ENCODE measurements around the gene CYP8B1. TPM values are rescaled to one million over a fixed set of nuclear protein-coding genes. Genes with fewer than 3 reads are reported as not detected.

Gene CYP8B1
- total RNA-seq, 1 experiment from 2014 or later = 0.12 TPM

GRCh38 chr3:42906848-42907183, 31.1 kb upstream of the CYP8B1 start:
- H3K4me2 ChIP-seq (ENCODE audit: low read length) = no peak overlapping the region
- H3K9ac ChIP-seq (ENCODE audit: low read length) = no peak overlapping the region
- no peak overlapping the region for H3K4me3 ChIP-seq (replicated peaks in 1 of 2; ENCODE audit: low read depth in 1 of 2, low read length in 2 of 2)
- no TSS peak for BruUV-seq (replicated peaks)
- H2AFZ ChIP-seq (ENCODE audit: low read depth, low read length, poor library complexity, severe bottlenecking) = no peak overlapping the region
- no peaks in the 10 kb centered on the region for H3K27me3 ChIP-seq (ENCODE audit: insufficient read depth, low read length)
- H3K27ac ChIP-seq (ENCODE audit: low read depth, low read length) = no peak overlapping the region
- intact Hi-C loops (cut with micrococcal nuclease) = no loop called here
- H3K36me3 ChIP-seq (ENCODE audit: control insufficient read depth in 1 of 2, insufficient read depth in 2 of 2, low read length in 2 of 2) = no peaks in the 10 kb centered on the region
- no peaks in the 10 kb centered on the region for H4K20me1 ChIP-seq (ENCODE audit: insufficient read depth)
- no peaks in the 10 kb centered on the region for H3K9me3 ChIP-seq (ENCODE audit: control insufficient read depth in 1 of 2, insufficient read depth in 1 of 2, low read depth in 1 of 2, low read length in 2 of 2)
- TF ChIP-seq RAD21 (IDR thresholded peaks at IDR 0.05; ENCODE audit: low read depth) = no peak
- ChIA-PET POLR2A (no interaction called here), RAD21 (ENCODE audit: low non-redundant PET in 1 of 2, low total read pairs in 2 of 2, uncharacterized antibody in 2 of 2, unreplicated experiment in 2 of 2) (no interaction called here), CTCF (no interaction called here)
- DNase-seq (ENCODE audit: low read depth, low spot score) (no peak), ATAC-seq (no peak)
- H3K9me2 ChIP-seq (ENCODE audit: insufficient read depth) = no peaks in the 10 kb centered on the region
- H3K4me1 ChIP-seq (ENCODE audit: control insufficient read depth in 1 of 2, insufficient read depth in 2 of 2, low read length in 2 of 2) = no peaks in the 10 kb centered on the region
- no peaks in the 10 kb centered on the region for H3K79me2 ChIP-seq (ENCODE audit: insufficient read depth, low read length)

GRCh38 chr3:42906070-42906847, 30.6 kb upstream of the CYP8B1 start, which contains the start of gene ZNF662:
ZNF662 (plus strand) TSS chr3:42906142; CDS start chr3:42908115, 1,973 bp downstream.
- Histone ChIP-seq H3K9ac (ENCODE audit: low read length) (no peak within 1 kb of the TSS), H3K79me2 (ENCODE audit: insufficient read depth, low read length) (no peaks in the 10 kb centered on the region), H3K9me3 (ENCODE audit: control insufficient read depth in 1 of 2, insufficient read depth in 1 of 2, low read depth in 1 of 2, low read length in 2 of 2) (no peaks in the 10 kb centered on the region), H3K4me3 (replicated peaks in 1 of 2; ENCODE audit: low read depth in 1 of 2, low read length in 2 of 2) (no peak within 1 kb of the TSS), H3K4me2 (ENCODE audit: low read length) (no peak within 1 kb of the TSS), H4K20me1 (ENCODE audit: insufficient read depth) (no peaks in the 10 kb centered on the region), H3K36me3 (ENCODE audit: control insufficient read depth in 1 of 2, insufficient read depth in 2 of 2, low read length in 2 of 2) (no peaks in the 10 kb centered on the region), H2AFZ (ENCODE audit: low read depth, low read length, poor library complexity, severe bottlenecking) (no peak within 1 kb of the TSS), H3K4me1 (ENCODE audit: control insufficient read depth in 1 of 2, insufficient read depth in 2 of 2, low read length in 2 of 2) (no peaks in the 10 kb centered on the region), H3K27ac (ENCODE audit: low read depth, low read length) (no peak within 1 kb of the TSS), H3K27me3 (ENCODE audit: insufficient read depth, low read length) (no peaks in the 10 kb centered on the region), H3K9me2 (ENCODE audit: insufficient read depth) (no peaks in the 10 kb centered on the region)
- ChIA-PET CTCF (no interaction called here), RAD21 (ENCODE audit: low non-redundant PET in 1 of 2, low total read pairs in 2 of 2, uncharacterized antibody in 2 of 2, unreplicated experiment in 2 of 2) (no interaction called here), POLR2A (no interaction called here)
- BruUV-seq (replicated peaks) = no TSS peak
- ATAC-seq (no peak), DNase-seq (ENCODE audit: low read depth, low spot score) (no peak)
- no peak for TF ChIP-seq ZNF274 (IDR thresholded peaks at IDR 0.05; ENCODE audit: low read depth, low read length)
- no peak for TF ChIP-seq POLR2A (IDR thresholded peaks at IDR 0.05; ENCODE audit: borderline replicate concordance, extremely low read depth, insufficient read depth, insufficient read length)
- no peak for TF ChIP-seq CEBPB (IDR thresholded peaks at IDR 0.05; ENCODE audit: low read depth)
- no peak for TF ChIP-seq FOSL1 (IDR thresholded peaks at IDR 0.05; ENCODE audit: low read depth)
- no peak for TF ChIP-seq ELF1 (IDR thresholded peaks at IDR 0.05; ENCODE audit: borderline replicate concordance, low read depth)
- TF ChIP-seq SRF (IDR thresholded peaks at IDR 0.05; ENCODE audit: low read depth) = no peak
- TF ChIP-seq RAD21 (IDR thresholded peaks at IDR 0.05; ENCODE audit: low read depth) = no peak
- no peak for TF ChIP-seq EZH2 (IDR thresholded peaks at IDR 0.05)
- no peak for TF ChIP-seq SIN3A (IDR thresholded peaks at IDR 0.05; ENCODE audit: low read depth)
- intact Hi-C loops (cut with micrococcal nuclease) = no loop called here

All from HCT116 (cell line).